ENCODE data around the gene PDE2A. TPM values are rescaled to one million over a fixed set of nuclear protein-coding genes. Genes with fewer than 3 reads are reported as not detected.

Gene PDE2A
- total and polyA plus RNA-seq, 2 donors (not counting 3 experiments of a cell fraction or from before 2014, with no cell fraction given) = 14.8 to 16.8 TPM

DNA sequence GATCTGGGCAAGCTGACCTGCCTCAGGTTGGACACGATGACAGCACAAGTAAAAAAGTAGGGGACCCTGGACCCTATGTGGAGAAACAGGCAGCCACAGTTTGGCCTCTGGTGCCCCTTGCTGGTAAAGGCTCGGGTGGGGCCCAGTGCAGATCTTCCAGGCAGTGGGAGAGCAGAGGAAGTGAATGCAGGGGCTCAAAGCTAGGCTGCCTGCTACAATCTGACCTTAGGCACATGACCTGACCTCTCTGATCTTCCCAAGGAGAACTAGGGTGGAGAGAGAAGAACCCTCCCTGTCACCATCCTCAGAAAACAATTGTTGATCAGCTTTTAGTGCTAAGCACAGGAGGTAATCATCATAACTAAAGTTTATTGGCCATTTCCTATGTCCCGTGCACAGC lies 76.5 kb downstream of the PDE2A start:
- Histone ChIP-seq H3K4me2 (ENCODE audit: insufficient read depth, low read length) (no peak overlapping the region), H3K4me1 (ENCODE audit: control insufficient read depth, extremely low read depth, insufficient read depth, low read length) (no peaks in the 10 kb centered on the region), H3K9me3 (replicated peaks; ENCODE audit: control insufficient read depth, insufficient read depth, low read length) (no peaks in the 10 kb centered on the region), H3K9ac (replicated peaks; ENCODE audit: extremely low read depth, insufficient read depth, low read length) (no peak overlapping the region), H2AFZ (ENCODE audit: low read depth, low read length) (no peak overlapping the region), H3K27me3 (ENCODE audit: control insufficient read depth in 2 of 2, insufficient read depth in 2 of 2, low read length in 2 of 2) (no peaks in the 10 kb centered on the region), H3K4me3 (replicated peaks in 1 of 3; ENCODE audit: insufficient read depth in 1 of 3, low read depth in 1 of 3, low read length in 3 of 3) (no peak overlapping the region), H3K27ac (ENCODE audit: insufficient read depth, low read depth, low read length) (no peak overlapping the region), H3K36me3 (ENCODE audit: control insufficient read depth in 2 of 2, extremely low read depth in 1 of 2, insufficient read depth in 2 of 2, low read length in 2 of 2) (no peaks in the 10 kb centered on the region), H4K20me1 (replicated peaks; ENCODE audit: control insufficient read depth, extremely low read depth, insufficient read depth, low read length) (no peaks in the 10 kb centered on the region), H3K9me1 (replicated peaks; ENCODE audit: control insufficient read depth, extremely low read depth, insufficient read depth, low read length) (no peaks in the 10 kb centered on the region), H3K79me2 (ENCODE audit: control insufficient read depth, insufficient read depth, low read length) (no peaks in the 10 kb centered on the region)
- DNase-seq (ENCODE audit: low read depth, low spot score) = no peak
- dilution Hi-C loops (cut with MboI; ENCODE audit: extremely low pct_ligation_motif_present, low sequenced_read_pairs) = no loop called here
- no TSS peak for BruUV-seq (replicated peaks)
- CTCF ChIA-PET = interaction anchor here (1.3 to 4.6 kb wide), 10 partner anchors 10 to 580 kb away, joined by 3 to 166 read pairs (median 18); no protein-coding TSS in a partner anchor
- intact Hi-C loops (cut with micrococcal nuclease) = no loop called here
- FAIRE-seq = no peak
- POLR2A ChIA-PET = no interaction called here
- TF ChIP-seq FOS (IDR thresholded peaks at IDR 0.05; ENCODE audit: borderline replicate concordance, insufficient read depth, low read length) (no peak), EZH2 (IDR thresholded peaks at IDR 0.05; ENCODE audit: borderline replicate concordance, low read depth, low read length, severe bottlenecking) (no peak), POLR2A (IDR thresholded peaks at IDR 0.05; ENCODE audit: low read depth, low read length) (no peak), MYC (IDR thresholded peaks at IDR 0.05; ENCODE audit: low read depth, low read length) (no peak), JUN (IDR thresholded peaks at IDR 0.05; ENCODE audit: borderline replicate concordance, insufficient read depth, insufficient read length, low read depth) (no peak), GATA2 (IDR thresholded peaks at IDR 0.05; ENCODE audit: insufficient read depth, insufficient read length, low read depth, low read length) (no peak), POLR2AphosphoS5 (IDR thresholded peaks at IDR 0.05; ENCODE audit: insufficient read depth, low read depth, low read length) (no peak)
- TF ChIP-seq, protein P1, sequence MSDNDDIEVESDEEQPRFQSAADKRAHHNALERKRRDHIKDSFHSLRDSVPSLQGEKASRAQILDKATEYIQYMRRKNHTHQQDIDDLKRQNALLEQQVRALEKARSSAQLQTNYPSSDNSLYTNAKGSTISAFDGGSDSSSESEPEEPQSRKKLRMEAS (IDR thresholded peaks at IDR 0.05; ENCODE audit: insufficient read depth, insufficient read length) = no peak
- TF ChIP-seq, protein P2, sequence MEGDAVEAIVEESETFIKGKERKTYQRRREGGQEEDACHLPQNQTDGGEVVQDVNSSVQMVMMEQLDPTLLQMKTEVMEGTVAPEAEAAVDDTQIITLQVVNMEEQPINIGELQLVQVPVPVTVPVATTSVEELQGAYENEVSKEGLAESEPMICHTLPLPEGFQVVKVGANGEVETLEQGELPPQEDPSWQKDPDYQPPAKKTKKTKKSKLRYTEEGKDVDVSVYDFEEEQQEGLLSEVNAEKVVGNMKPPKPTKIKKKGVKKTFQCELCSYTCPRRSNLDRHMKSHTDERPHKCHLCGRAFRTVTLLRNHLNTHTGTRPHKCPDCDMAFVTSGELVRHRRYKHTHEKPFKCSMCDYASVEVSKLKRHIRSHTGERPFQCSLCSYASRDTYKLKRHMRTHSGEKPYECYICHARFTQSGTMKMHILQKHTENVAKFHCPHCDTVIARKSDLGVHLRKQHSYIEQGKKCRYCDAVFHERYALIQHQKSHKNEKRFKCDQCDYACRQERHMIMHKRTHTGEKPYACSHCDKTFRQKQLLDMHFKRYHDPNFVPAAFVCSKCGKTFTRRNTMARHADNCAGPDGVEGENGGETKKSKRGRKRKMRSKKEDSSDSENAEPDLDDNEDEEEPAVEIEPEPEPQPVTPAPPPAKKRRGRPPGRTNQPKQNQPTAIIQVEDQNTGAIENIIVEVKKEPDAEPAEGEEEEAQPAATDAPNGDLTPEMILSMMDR (IDR thresholded peaks at IDR 0.05; ENCODE audit: extremely low read depth in 1 of 2, insufficient read depth in 1 of 2, low read depth in 1 of 2, low read length in 2 of 2) = no peak

All from endothelial cell of umbilical vein (primary cell).